ENCODE measurements around the gene TSPAN31. TPM values are rescaled to one million over a fixed set of nuclear protein-coding genes. Genes with fewer than 3 reads are reported as not detected.

TSPAN31 gene
- total RNA-seq, 2 experiments from 2014 or later = 21.8 to 23.0 TPM

GRCh38 chr12:57761391-57761998 is 16.7 kb downstream of the TSPAN31 start:
- no peak for DNase-seq
- ChIA-PET CTCF (interaction anchor here (1.4 kb wide), 1 partner anchor 138 kb away, joined by 4 read pairs; no protein-coding TSS in a partner anchor), POLR2A (interaction anchor here (1.1 to 2.2 kb wide), 2 partner anchors 22 to 141 kb away, joined by 3 to 7 read pairs; no protein-coding TSS in a partner anchor)
- H3K9me3 Mint-ChIP-seq = no peaks in the 10 kb centered on the region
- peaks cover 10% of the 10 kb centered on the region for H3K27me3 Mint-ChIP-seq
- H3K27ac Mint-ChIP-seq = no peak overlapping the region
- peaks cover 43% of the 10 kb centered on the region for H3K4me1 Mint-ChIP-seq
- no peak overlapping the region for H3K4me3 Mint-ChIP-seq
- peaks cover 17% of the 10 kb centered on the region for H3K36me3 Mint-ChIP-seq (ENCODE audit: low read depth)

GRCh38 chr12:57762463-57762862 is 17.6 kb downstream of the TSPAN31 start:
- ChIA-PET CTCF (interaction anchor here (1.4 to 1.7 kb wide), 2 partner anchors 21 to 137 kb away, joined by 4 read pairs; no protein-coding TSS in a partner anchor), POLR2A (interaction anchor here (1.1 to 1.4 kb wide), 2 partner anchors 10 to 140 kb away, joined by 3 to 4 read pairs; partner anchors contain the start of genes EEF1AKMT3 and METTL1)
- H3K27me3 Mint-ChIP-seq = peaks cover 12% of the 10 kb centered on the region
- no peaks in the 10 kb centered on the region for H3K9me3 Mint-ChIP-seq
- peaks cover 39% of the 10 kb centered on the region for H3K4me1 Mint-ChIP-seq
- H3K27ac Mint-ChIP-seq = no peak overlapping the region
- peaks cover 12% of the 10 kb centered on the region for H3K36me3 Mint-ChIP-seq (ENCODE audit: low read depth)
- H3K4me3 Mint-ChIP-seq = no peak overlapping the region
- DNase-seq = no peak

DNA sequence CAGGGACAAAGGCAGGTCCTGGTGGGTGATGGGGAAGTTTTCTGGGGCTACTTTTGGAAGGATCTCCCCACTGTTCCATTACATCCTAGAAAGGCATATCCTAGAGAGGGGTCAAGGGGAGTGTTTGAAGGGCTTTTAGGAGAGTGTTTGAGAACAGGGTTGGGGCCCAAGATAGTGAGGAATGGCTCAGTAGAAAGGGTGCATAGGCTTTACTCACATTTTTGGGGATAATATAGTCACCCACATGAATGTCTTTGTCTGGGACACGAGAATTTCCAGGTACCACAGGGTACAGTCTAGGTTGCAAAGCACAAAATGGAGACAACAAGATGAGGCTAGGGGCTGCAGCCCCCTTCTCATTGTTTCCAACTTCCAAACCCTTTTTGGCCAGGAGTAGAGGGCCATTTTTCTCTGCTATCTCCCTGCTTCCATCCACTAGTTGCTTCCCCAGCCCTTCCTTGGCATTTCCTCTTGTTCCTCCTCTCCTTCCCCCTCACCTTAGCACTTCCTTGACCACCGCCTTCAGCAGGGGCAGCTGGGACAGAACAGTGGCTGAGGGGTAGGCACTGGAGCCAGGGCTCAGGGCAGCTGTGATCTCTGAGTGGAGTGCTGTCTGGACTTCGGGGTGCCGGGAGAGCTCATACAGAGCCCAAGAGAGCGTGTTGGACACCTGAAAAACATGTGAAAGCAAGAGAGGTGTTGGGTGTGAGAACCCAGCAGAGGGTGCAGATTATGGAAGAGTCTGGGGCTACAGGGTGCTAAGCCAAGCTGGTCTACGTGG is 19.2 kb downstream of the TSPAN31 start:
- peaks cover 35% of the 10 kb centered on the region for H3K4me1 Mint-ChIP-seq
- POLR2A ChIA-PET = interaction anchor here (0.8 to 1.5 kb wide), 4 partner anchors 8 to 138 kb away, joined by 3 to 6 read pairs (median 4); partner anchors contain the start of gene MARCHF9
- no peak for DNase-seq
- H3K27ac Mint-ChIP-seq = no peak overlapping the region
- H3K36me3 Mint-ChIP-seq (ENCODE audit: low read depth) = peaks cover 5% of the 10 kb centered on the region
- H3K9me3 Mint-ChIP-seq = no peaks in the 10 kb centered on the region
- peak overlapping the region; percentile 85 for H3K4me3 Mint-ChIP-seq
- CTCF ChIA-PET = interaction anchor here (1.0 to 4.7 kb wide), 3 partner anchors 8 to 23 kb away, joined by 4 to 32 read pairs (median 12); partner anchors contain the start of gene TSFM
- H3K27me3 Mint-ChIP-seq = peaks cover 12% of the 10 kb centered on the region

GRCh38 chr12:57764662-57765002 is 19.8 kb downstream of the TSPAN31 start:
- H3K36me3 Mint-ChIP-seq (ENCODE audit: low read depth) = peaks cover under 1% of the 10 kb centered on the region
- POLR2A ChIA-PET = interaction anchor here (0.8 to 3.2 kb wide), 4 partner anchors 8 to 138 kb away, joined by 3 to 15 read pairs (median 5); partner anchors contain the start of genes MARCHF9 and TSFM
- H3K27ac Mint-ChIP-seq = peak overlapping the region; percentile 50
- peaks cover 12% of the 10 kb centered on the region for H3K27me3 Mint-ChIP-seq
- peak overlapping the region; percentile 85 for H3K4me3 Mint-ChIP-seq
- H3K4me1 Mint-ChIP-seq = peaks cover 31% of the 10 kb centered on the region
- H3K9me3 Mint-ChIP-seq = no peaks in the 10 kb centered on the region
- CTCF ChIA-PET = interaction anchor here (0.8 to 4.7 kb wide), 4 partner anchors 8 to 306 kb away, joined by 3 to 32 read pairs (median 8); partner anchors contain the start of gene TSFM
- no peak for DNase-seq

- peak; percentile 67 for DNase-seq
- Mint-ChIP-seq H3K27ac (peak overlapping the region; percentile 50), H3K27me3 (peaks cover 12% of the 10 kb centered on the region), H3K4me3 (peak overlapping the region; percentile 85), H3K9me3 (no peaks in the 10 kb centered on the region), H3K36me3 (ENCODE audit: low read depth) (peaks cover 3% of the 10 kb centered on the region), H3K4me1 (peaks cover 34% of the 10 kb centered on the region)
- ChIA-PET POLR2A (interaction anchor here (0.8 to 3.2 kb wide), 5 partner anchors 9 to 137 kb away, joined by 3 to 15 read pairs (median 4); partner anchors contain the start of genes MARCHF9 and TSFM), CTCF (interaction anchor here (0.8 to 4.7 kb wide), 7 partner anchors 9 to 306 kb away, joined by 3 to 34 read pairs (median 3); partner anchors contain the start of genes MARCHF9 and TSFM)
These were observed 20.3 kb downstream of the TSPAN31 start for GRCh38 chr12:57765003-57765697.

DNA sequence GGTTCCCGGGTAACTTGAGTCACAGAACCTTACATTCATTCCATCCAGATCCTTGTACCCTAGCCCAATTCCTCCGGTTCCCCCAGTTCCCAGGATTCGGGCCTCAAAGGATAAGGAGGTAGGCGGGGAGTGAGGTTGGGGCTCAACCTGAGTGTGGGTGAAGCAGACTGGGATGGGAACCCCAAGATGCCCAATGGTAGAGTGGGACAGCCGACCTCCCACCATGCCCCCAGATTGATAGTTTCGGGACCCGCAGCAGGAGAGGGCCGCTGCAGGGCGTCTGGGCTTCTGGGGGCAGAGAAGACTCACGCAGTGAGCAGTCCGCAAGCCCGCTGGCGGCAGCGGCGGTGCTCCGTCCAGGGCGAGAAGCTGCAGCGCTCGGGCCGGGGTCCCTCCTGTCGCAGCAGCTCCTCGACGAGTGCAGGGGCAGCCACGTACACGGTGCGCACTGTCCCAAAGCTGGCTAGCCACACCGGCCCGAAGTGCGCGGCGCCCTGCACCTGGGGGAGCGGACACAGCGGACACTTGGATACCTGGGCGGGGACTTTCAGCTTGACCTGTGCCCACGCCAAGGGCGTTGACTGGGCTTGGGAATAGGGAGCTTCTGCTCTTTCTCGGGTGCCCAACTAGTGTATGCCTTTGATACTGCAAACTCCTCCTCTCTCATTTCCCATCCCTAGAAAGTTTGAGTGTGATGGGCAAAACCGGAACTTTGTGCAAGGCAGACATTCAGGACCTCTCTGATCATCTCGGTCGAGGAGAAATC is 21.0 kb downstream of the TSPAN31 start:
- CTCF ChIA-PET = interaction anchor here (0.8 to 4.7 kb wide), 8 partner anchors 9 to 307 kb away, joined by 3 to 34 read pairs (median 3); partner anchors contain the start of genes MARCHF9 and TSFM
- peak overlapping the region; percentile 85 for H3K4me3 Mint-ChIP-seq
- POLR2A ChIA-PET = interaction anchor here (0.6 to 3.2 kb wide), 4 partner anchors 9 to 82 kb away, joined by 3 to 15 read pairs (median 4); partner anchors contain the start of genes CDK4 and TSFM
- DNase-seq = no peak
- H3K9me3 Mint-ChIP-seq = no peaks in the 10 kb centered on the region
- H3K4me1 Mint-ChIP-seq = peaks cover 37% of the 10 kb centered on the region
- H3K27ac Mint-ChIP-seq = no peak overlapping the region
- peaks cover 3% of the 10 kb centered on the region for H3K36me3 Mint-ChIP-seq (ENCODE audit: low read depth)
- H3K27me3 Mint-ChIP-seq = peaks cover 12% of the 10 kb centered on the region

- CTCF ChIA-PET = interaction anchor here (0.8 to 4.7 kb wide), 7 partner anchors 8 to 174 kb away, joined by 3 to 34 read pairs (median 4); partner anchors contain the start of genes MARCHF9 and TSFM
- H3K4me3 Mint-ChIP-seq = peak within 1 kb of the TSS; percentile 85
These were observed 21.8 kb downstream of the TSPAN31 start, which contains the start of gene CYP27B1 for GRCh38 chr12:57766464-57767304. CYP27B1 (minus strand) TSS chr12:57767078; CDS start chr12:57767041, 37 bp downstream.

DNA sequence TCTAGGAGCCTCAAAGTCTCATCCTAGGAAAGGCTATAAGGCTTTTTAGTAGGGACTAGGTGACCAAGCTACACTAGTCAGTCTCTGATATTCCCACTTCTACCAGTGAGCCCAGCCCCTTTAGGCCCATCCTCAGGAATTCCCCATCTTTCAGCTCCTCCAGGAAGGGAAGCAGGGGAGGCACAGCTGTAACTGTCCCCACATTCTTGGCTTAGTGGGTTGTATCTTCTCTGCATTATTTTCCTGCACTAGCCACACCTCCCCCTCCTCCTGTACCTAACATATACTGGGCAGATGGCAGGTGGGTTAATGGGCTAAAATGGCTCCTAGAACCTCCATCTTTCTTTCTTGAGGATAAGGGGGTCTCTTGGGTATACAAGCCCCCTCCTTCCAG is 22.5 kb downstream of the TSPAN31 start:
- H3K36me3 Mint-ChIP-seq (ENCODE audit: low read depth) = peaks cover 3% of the 10 kb centered on the region
- peaks cover 12% of the 10 kb centered on the region for H3K27me3 Mint-ChIP-seq
- H3K9me3 Mint-ChIP-seq = no peaks in the 10 kb centered on the region
- H3K4me1 Mint-ChIP-seq = peaks cover 47% of the 10 kb centered on the region
- no peak for DNase-seq
- ChIA-PET CTCF (interaction anchor here (2.0 to 4.7 kb wide), 3 partner anchors 8 to 15 kb away, joined by 10 to 34 read pairs (median 32); partner anchors contain the start of gene TSFM), POLR2A (interaction anchor here (1.2 to 3.2 kb wide), 2 partner anchors 16 to 17 kb away, joined by 3 to 15 read pairs; partner anchors contain the start of gene TSFM)
- no peak overlapping the region for H3K27ac Mint-ChIP-seq
- H3K4me3 Mint-ChIP-seq = no peak overlapping the region

More at GRCh38 chr12:57766464-57767304, 21.8 kb downstream of the TSPAN31 start, which contains the start of gene CYP27B1:
- no peak within 1 kb of the TSS for H3K27ac Mint-ChIP-seq
- H3K36me3 Mint-ChIP-seq (ENCODE audit: low read depth) = peaks cover 3% of the 10 kb centered on the region
- peaks cover 43% of the 10 kb centered on the region for H3K4me1 Mint-ChIP-seq
- DNase-seq = no peak
- H3K27me3 Mint-ChIP-seq = peaks cover 12% of the 10 kb centered on the region
- POLR2A ChIA-PET = interaction anchor here (0.6 to 3.2 kb wide), 4 partner anchors 10 to 81 kb away, joined by 3 to 15 read pairs (median 4); partner anchors contain the start of genes CDK4 and TSFM
- H3K9me3 Mint-ChIP-seq = no peaks in the 10 kb centered on the region

DNA sequence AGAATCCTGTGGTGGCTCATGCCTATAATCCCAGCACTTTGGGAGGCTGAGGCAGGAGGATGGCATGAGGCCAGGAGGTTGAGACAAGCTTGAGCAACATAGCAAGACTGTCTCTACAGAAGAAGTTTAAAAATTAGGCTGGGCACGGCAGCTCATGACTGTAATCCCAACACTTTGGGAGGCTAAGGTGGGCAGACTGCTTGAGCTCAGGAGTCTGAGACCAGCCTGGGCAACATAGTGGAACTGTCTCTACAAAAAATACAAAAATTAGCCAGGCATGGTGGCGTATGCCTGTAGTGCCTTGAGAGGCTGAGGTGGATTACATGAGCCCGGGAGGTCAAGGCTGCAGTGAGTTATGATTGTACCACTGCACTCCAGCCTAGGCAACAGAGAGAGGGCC is 23.0 kb downstream of the TSPAN31 start:
- Mint-ChIP-seq H3K4me3 (no peak overlapping the region), H3K4me1 (peaks cover 48% of the 10 kb centered on the region), H3K27ac (no peak overlapping the region), H3K9me3 (no peaks in the 10 kb centered on the region), H3K36me3 (ENCODE audit: low read depth) (peaks cover 3% of the 10 kb centered on the region), H3K27me3 (peaks cover 12% of the 10 kb centered on the region)
- POLR2A ChIA-PET = interaction anchor here (1.2 to 3.2 kb wide), 3 partner anchors 8 to 18 kb away, joined by 3 to 15 read pairs (median 5); partner anchors contain the start of gene TSFM
- DNase-seq = no peak
- CTCF ChIA-PET = interaction anchor here (2.0 to 4.7 kb wide), 3 partner anchors 9 to 14 kb away, joined by 10 to 34 read pairs (median 32); partner anchors contain the start of gene TSFM

DNA sequence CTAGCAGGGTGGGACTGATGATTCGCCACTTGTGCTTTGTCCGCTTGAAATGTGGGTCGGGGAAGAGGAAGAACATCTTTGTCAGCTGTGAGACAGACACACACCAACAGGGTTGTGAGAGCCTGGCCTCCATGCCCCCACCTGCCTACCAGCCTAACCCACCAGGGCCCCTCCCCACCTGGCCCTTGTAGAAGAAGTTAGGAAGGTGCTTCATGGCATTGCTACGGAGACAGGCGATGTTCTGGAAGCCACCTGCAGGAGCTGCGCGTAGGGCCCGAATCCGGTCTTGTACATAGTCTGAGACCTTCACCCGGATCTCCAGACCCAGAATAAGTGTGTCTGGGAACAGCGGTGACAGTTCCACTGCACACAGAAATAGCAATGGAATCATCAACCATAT is 24.8 kb downstream of the TSPAN31 start:
- CTCF ChIA-PET = interaction anchor here (2.3 kb wide), 1 partner anchor 10 kb away, joined by 6 read pairs; no protein-coding TSS in a partner anchor
- peaks cover 41% of the 10 kb centered on the region for H3K4me1 Mint-ChIP-seq
- H3K27me3 Mint-ChIP-seq = peaks cover 12% of the 10 kb centered on the region
- peaks cover 3% of the 10 kb centered on the region for H3K36me3 Mint-ChIP-seq (ENCODE audit: low read depth)
- DNase-seq = no peak
- H3K4me3 Mint-ChIP-seq = no peak overlapping the region
- no peaks in the 10 kb centered on the region for H3K9me3 Mint-ChIP-seq
- H3K27ac Mint-ChIP-seq = no peak overlapping the region
- POLR2A ChIA-PET = no interaction called here
